Spleen (tissue), 7 donors: ENCODE measurements around the gene CKLF.

Experiments
- CTCF ChIP-seq, 11 experiments: fragments of 200-600 bp in 7 of 11; fragments of 450-650 bp in 4 of 11; sonication (generic) in 4 of 11; IDR thresholded peaks in 8 of 11; conservative IDR thresholded peaks in 3 of 11; 1 replicate in 7 of 11; 2 replicates in 4 of 11; pipeline versions ENCODE4 v1.4.0 to v1.8.0; 2016 to 2021; ENCODE audit warnings: antibody characterized with exemption in 11 of 11, inconsistent platforms in 4 of 11, mild to moderate bottlenecking in 1 of 11
- POLR2A ChIP-seq, 3 donors: fragments of 450-650 bp; IDR thresholded peaks; one replicate each; pipeline ENCODE4 v1.5.1; 2017; ENCODE audit warnings: antibody characterized with exemption in 3 of 3, mild to moderate bottlenecking in 1 of 3
- POLR2AphosphoS5 ChIP-seq, 3 donors: sonication (generic); formaldehyde crosslinking; IDR thresholded peaks; one replicate each; pipeline ENCODE4 v1.5.1; 2017; ENCODE audit warnings: antibody characterized with exemption in 3 of 3
- donor health status: DM: no; HTN: no; CAD: no; lungs with moderate emphysema.
- donor health status: DM: no; HTN: no; CAD: no.
- donor health status: DM: no; HTN: no; CAD: no.

- TF ChIP-seq CTCF (IDR thresholded peaks at IDR 0.05 in 8 of 11, conservative IDR thresholded peaks at IDR 0.05 in 3 of 11) (no peak), POLR2AphosphoS5 (IDR thresholded peaks at IDR 0.05) (no peak), POLR2A (IDR thresholded peaks at IDR 0.05) (no peak)
Measured at GRCh38 chr16:66596986-66597848, 44.8 kb downstream of the CKLF start.
